VCaP (cell line): ENCODE results near the gene LRRTM4.
"Not testable (repeated sequence)": the region's sequence is repeated elsewhere in the genome, so short reads cannot be mapped to it uniquely, and the experiment has no call there.

Experiments used
- H3K27ac ChIP-seq: fragments of 450-650 bp; 2 replicates; pipeline ENCODE4 v1.5.1; 2017
- TF ChIP-seq, protein P1 (sequence below): fragments of 450-650 bp; conservative IDR thresholded peaks from 2 replicates; pipeline ENCODE4 v1.5.1; 2017; ENCODE audit warnings: mild to moderate bottlenecking, moderate library complexity

LRRTM4 gene

DNA sequence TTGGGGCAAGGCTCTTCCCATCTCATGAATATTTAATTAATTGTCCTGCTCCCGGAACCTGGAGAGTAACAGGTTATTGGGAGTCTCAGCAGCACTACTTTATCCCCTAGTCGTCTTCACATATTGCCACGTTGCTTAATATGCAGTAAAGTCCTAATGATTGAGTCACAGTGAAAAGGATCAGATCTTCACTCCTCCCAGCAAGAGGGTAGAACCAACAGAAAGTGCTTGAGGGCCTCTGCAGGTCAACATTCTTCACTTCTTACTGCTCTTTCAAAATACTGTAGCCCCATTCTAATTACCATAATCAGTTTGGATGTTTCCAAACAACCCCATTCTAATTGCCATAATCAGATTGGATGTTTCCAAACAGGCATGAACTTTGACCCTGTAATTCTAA is 801.0 kb downstream of the LRRTM4 start:
- no peak overlapping the region for H3K27ac ChIP-seq
- TF ChIP-seq, protein P1, sequence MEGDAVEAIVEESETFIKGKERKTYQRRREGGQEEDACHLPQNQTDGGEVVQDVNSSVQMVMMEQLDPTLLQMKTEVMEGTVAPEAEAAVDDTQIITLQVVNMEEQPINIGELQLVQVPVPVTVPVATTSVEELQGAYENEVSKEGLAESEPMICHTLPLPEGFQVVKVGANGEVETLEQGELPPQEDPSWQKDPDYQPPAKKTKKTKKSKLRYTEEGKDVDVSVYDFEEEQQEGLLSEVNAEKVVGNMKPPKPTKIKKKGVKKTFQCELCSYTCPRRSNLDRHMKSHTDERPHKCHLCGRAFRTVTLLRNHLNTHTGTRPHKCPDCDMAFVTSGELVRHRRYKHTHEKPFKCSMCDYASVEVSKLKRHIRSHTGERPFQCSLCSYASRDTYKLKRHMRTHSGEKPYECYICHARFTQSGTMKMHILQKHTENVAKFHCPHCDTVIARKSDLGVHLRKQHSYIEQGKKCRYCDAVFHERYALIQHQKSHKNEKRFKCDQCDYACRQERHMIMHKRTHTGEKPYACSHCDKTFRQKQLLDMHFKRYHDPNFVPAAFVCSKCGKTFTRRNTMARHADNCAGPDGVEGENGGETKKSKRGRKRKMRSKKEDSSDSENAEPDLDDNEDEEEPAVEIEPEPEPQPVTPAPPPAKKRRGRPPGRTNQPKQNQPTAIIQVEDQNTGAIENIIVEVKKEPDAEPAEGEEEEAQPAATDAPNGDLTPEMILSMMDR, result no peak

DNA sequence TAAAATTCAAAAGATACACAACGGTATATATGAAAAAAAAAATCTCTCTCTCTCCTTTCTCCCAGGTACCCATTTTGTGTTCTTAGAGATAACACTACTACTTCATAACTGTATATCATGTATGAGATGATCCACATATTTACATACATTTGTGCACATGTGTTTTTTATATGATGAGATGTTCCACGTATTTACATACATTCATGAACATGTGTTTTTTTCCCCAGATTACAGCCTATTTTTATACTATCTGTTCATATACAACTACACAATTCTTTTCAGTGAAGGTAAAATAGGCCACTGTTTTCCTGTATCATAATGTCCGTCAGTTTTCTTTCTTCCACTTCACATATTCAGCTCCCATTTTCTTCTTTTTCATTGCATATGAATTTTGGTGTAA is 808.9 kb downstream of the LRRTM4 start:
- TF ChIP-seq, protein P1, result no peak
- no peak overlapping the region for H3K27ac ChIP-seq

DNA sequence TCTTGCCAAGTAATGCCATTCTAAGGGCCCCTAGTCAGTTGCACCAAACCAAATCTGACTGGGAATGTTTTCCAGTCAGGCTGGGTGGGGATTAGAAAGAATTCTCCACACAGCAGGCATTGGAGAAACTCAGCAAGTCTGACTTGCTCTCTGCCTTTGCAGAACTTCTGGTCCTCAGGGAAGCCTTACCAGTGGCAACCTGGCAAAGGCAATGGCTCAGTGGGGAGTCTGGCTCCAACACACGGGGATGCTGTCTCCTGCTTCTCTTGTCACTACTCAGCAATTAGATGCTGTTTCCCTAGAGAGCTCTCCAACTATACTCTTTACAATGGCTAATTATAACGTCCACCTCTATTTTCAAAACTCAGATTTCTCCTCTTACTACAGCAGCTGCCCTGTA is 810.7 kb downstream of the LRRTM4 start:
- TF ChIP-seq, protein P1, result no peak
- no peak overlapping the region for H3K27ac ChIP-seq

DNA sequence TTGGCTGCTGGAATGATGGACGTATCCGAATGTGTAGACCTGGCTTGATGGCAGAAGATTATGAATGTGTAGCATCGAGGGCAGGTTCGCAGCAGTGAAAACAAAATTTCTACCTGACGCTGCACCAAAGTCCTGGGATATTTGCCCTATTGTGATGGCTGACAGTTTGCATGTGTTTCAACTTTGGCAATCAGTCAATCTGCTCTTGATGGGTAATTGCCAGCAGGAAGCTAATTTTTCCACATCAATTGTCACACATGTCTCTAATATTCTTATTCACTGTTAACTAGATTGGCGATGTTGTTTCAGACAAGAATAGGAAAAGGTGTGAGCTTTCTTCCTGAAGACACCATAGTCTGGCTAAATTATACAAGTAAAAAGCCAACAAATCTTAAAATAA is 821.3 kb downstream of the LRRTM4 start:
- TF ChIP-seq, protein P1, result no peak
- no peak overlapping the region for H3K27ac ChIP-seq

DNA sequence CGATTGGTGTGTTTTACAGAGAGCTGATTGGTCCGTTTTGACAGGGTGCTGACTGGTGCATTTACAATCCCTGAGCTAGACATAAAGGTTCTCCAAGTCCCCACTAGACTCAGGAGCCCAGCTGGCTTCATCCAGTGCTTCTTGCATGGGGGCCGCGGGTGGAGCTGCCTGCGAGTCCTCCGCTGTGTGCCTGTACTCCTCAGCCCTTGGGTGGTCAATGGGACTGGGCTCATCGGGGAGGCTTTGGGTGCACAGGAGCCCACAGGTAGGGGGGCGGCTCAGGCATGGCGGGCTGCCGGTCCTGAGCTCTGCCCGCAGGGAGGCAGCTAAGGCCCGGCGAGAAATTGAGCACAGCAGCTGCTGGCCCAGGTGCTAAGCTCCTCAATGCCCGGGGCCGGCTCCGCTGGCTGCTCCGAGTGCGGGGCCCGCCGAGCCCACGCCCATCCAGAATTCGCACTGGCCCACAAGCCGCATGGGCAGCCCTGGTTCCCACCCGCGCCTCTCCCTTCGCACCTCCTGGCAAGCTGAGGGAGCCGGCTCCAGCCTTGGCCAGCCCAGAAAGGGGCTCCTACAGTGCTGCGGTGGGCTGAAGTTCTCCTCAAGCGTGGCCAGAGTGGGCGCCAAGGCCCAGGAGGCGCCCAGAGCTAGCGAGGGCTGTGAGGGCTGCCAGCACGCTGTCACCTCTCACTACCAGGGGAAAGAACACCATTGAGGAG is 824.0 kb downstream of the LRRTM4 start:
- H3K27ac ChIP-seq, result not testable (repeated sequence)
